ENCODE data around the gene CLTA.
A peak's percentile ranks its signal among the peaks of the same experiment; 100 is the strongest.
"Not testable (repeated sequence)": the region's sequence is repeated elsewhere in the genome, so short reads cannot be mapped to it uniquely, and the experiment has no call there.

CLTA gene

GRCh38 chr9:36192196-36192595 lies 1.5 kb downstream of the CLTA start:
- DNase-seq: no peak

- DNase-seq: no peak
Observed at GRCh38 chr9:36193023-36193422, 2.3 kb downstream of the CLTA start.

GRCh38 chr9:36194326-36195000 lies 3.7 kb downstream of the CLTA start:
- no peak for DNase-seq

- DNase-seq: no peak
Observed at GRCh38 chr9:36204906-36205547, 14.3 kb downstream of the CLTA start.

GRCh38 chr9:36207016-36207415 lies 16.3 kb downstream of the CLTA start:
- DNase-seq: no peak

GRCh38 chr9:36207546-36208012 lies 16.9 kb downstream of the CLTA start:
- no peak for DNase-seq

GRCh38 chr9:36208521-36209253 lies 18.0 kb downstream of the CLTA start:
- DNase-seq: no peak

GRCh38 chr9:36210722-36211121 lies 20.0 kb downstream of the CLTA start:
- no peak for DNase-seq

- no peak for DNase-seq
Observed at GRCh38 chr9:36211510-36211909, 20.8 kb downstream of the CLTA start.

- DNase-seq: no peak
Observed at GRCh38 chr9:36213387-36213786, 22.7 kb downstream of the CLTA start.

GRCh38 chr9:36213989-36214388 lies 23.3 kb downstream of the CLTA start:
- no peak for DNase-seq

- no peak for DNase-seq
Observed at GRCh38 chr9:36214571-36214970, 23.9 kb downstream of the CLTA start.

- DNase-seq: no peak
Observed at GRCh38 chr9:36217256-36217968, 26.7 kb downstream of the CLTA start.

- DNase-seq: peak; percentile 16
Observed at GRCh38 chr9:36218011-36218410, 27.3 kb downstream of the CLTA start.

GRCh38 chr9:36218411-36218901 lies 27.7 kb downstream of the CLTA start:
- no peak for DNase-seq

GRCh38 chr9:36221667-36222066 lies 30.9 kb downstream of the CLTA start:
- no peak for DNase-seq

- DNase-seq: no peak
Observed at GRCh38 chr9:36222449-36222848, 31.7 kb downstream of the CLTA start.

GRCh38 chr9:36237230-36237629 lies 46.5 kb downstream of the CLTA start:
- no peak for DNase-seq

GRCh38 chr9:36239205-36239604 lies 48.5 kb downstream of the CLTA start:
- not testable (repeated sequence) for DNase-seq

GRCh38 chr9:36239675-36240074 lies 49.0 kb downstream of the CLTA start:
- DNase-seq: not testable (repeated sequence)

GRCh38 chr9:36245906-36246305 lies 55.2 kb downstream of the CLTA start:
- no peak for DNase-seq

- DNase-seq: no peak
Observed at GRCh38 chr9:36247356-36247755, 56.6 kb downstream of the CLTA start.

GRCh38 chr9:36248061-36248460 lies 57.3 kb downstream of the CLTA start:
- not testable (repeated sequence) for DNase-seq

Data from NCI-H345 (cell line).